HepG2 (cell line): ENCODE results near the gene NBEA. TPM values are rescaled to one million over a fixed set of nuclear protein-coding genes. Genes with fewer than 3 reads are reported as not detected.

Experiments used
- ATAC-seq: fragments of 200-7000 bp; cut with Tn5 transposase; 3 replicates; pipeline ENCODE4 v1.9.1; 2020; ENCODE audit warnings: mild to moderate bottlenecking, moderate library complexity
- BruUV-seq: library from RNA; stranded (reverse); fragments of 400-500 nt; replicated peaks from 2 replicates; lab custom pipeline; 2021; lab: Mats Ljungman, UMichigan
- CTCF ChIA-PET: fragments of 300-600 bp; formaldehyde crosslinking; extraction: SDS; loops from one replicate; lab custom pipeline; 2021; ENCODE audit warnings: low total read pairs, inconsistent platforms, low intra/inter-chr PET ratio; lab: Yijun Ruan, JAX
- POLR2A ChIA-PET: fragments of 350-600 bp; sonication (Branson Sonifier 250); formaldehyde crosslinking; loops from one replicate; lab custom pipeline; 2020; ENCODE audit warnings: antibody characterized with exemption, inconsistent platforms; lab: Yijun Ruan, JAX
- DNase-seq: peaks from one replicate; pipeline ENCODE4 v3.0.0-alpha.2; 2015; ENCODE audit warnings: low spot score
- FAIRE-seq: peaks from 3 replicates; lab custom pipeline; 2011; peaks lifted over from hg19 to GRCh38; lab: Jason Lieb, UNC
- H2AFZ ChIP-seq: one replicate; pipeline ENCODE4 v1.6.1; 2011; ENCODE audit warnings: low read length, inconsistent platforms
- H3K27ac ChIP-seq: fragments of 300-600 bp; 3 replicates; pipeline ENCODE4 v1.8.0; 2011; ENCODE audit warnings: mixed run types, mild to moderate bottlenecking, mixed read lengths, low read length, inconsistent platforms; ENCODE audit not compliant: insufficient read depth; ENCODE audit errors: extremely low read length
- H3K27me3 ChIP-seq, 2 experiments: fragments of 200-600 bp in 1 of 2; 2 replicates in 1 of 2; 3 replicates in 1 of 2; pipeline versions ENCODE4 v1.6.0 to v1.8.0; 2011; ENCODE audit warnings: low read length in 2 of 2, mild to moderate bottlenecking in 2 of 2, moderate library complexity in 2 of 2, inconsistent platforms in 1 of 2; ENCODE audit not compliant: insufficient read depth in 2 of 2, control insufficient read depth in 1 of 2
- H3K36me3 ChIP-seq, 2 experiments: fragments of 200-600 bp in 1 of 2; replicated peaks in 1 of 2; 2 replicates in 1 of 2; 3 replicates in 1 of 2; pipeline versions ENCODE4 v1.5.1 to v1.8.0; 2011; ENCODE audit warnings: low read length in 2 of 2, inconsistent platforms in 1 of 2; ENCODE audit not compliant: insufficient read depth in 2 of 2, control insufficient read depth in 1 of 2
- H3K4me1 ChIP-seq: 2 replicates; pipeline ENCODE4 v1.5.1; 2012; ENCODE audit warnings: low read length, inconsistent platforms; ENCODE audit not compliant: insufficient read depth
- H3K4me2 ChIP-seq: 2 replicates; pipeline ENCODE4 v1.6.0; 2011; ENCODE audit warnings: low read depth, low read length, inconsistent platforms
- H3K4me3 ChIP-seq, 3 experiments: fragments of 200-600 bp in 1 of 3; sonication (generic), shearing (Covaris generic) in 1 of 3; replicated peaks in 1 of 3; 2 replicates each; pipeline ENCODE4 v1.5.1; 2011 to 2016; ENCODE audit warnings: low read length in 3 of 3, inconsistent platforms in 2 of 3, low read depth in 2 of 3, mild to moderate bottlenecking in 2 of 3, control low read depth in 1 of 3, mixed read lengths in 1 of 3; ENCODE audit not compliant: insufficient read depth in 1 of 3
- H3K79me2 ChIP-seq: one replicate; pipeline ENCODE4 v1.6.1; 2011; ENCODE audit warnings: low read length, inconsistent platforms; ENCODE audit not compliant: insufficient read depth
- H3K9ac ChIP-seq: 2 replicates; pipeline ENCODE4 v1.6.0; 2011; ENCODE audit warnings: mild to moderate bottlenecking, low read depth, low read length, inconsistent platforms; ENCODE audit not compliant: insufficient read depth
- H3K9me3 ChIP-seq: 2 replicates; pipeline ENCODE4 v1.5.1; 2012; ENCODE audit warnings: mild to moderate bottlenecking, low read length
- H4K20me1 ChIP-seq: 2 replicates; pipeline ENCODE4 v1.6.0; 2011; ENCODE audit warnings: inconsistent platforms, mild to moderate bottlenecking, low read length, moderate library complexity; ENCODE audit not compliant: insufficient read depth
- CENPBD1 ChIP-seq: sonication (generic); formaldehyde crosslinking; IDR thresholded peaks from 2 replicates; pipeline ENCODE4 v1.8.0; 2022; ENCODE audit warnings: missing genetic modification reagents, low read depth, mild to moderate bottlenecking, borderline replicate concordance
- ELF1 ChIP-seq: sonication (generic); formaldehyde crosslinking; IDR thresholded peaks from 2 replicates; pipeline ENCODE4 v1.4.0; 2020; ENCODE audit warnings: missing genetic modification reagents
- PRDM15 ChIP-seq: sonication (generic); formaldehyde crosslinking; IDR thresholded peaks from 2 replicates; pipeline ENCODE4 v1.4.0; 2020; ENCODE audit warnings: missing genetic modification reagents
- RFX5 ChIP-seq: IDR thresholded peaks from 2 replicates; pipeline ENCODE4 v1.6.1; 2011; ENCODE audit warnings: low read depth, low read length, improper control_type of control experiment
- SP4 ChIP-seq: sonication (generic); formaldehyde crosslinking; IDR thresholded peaks from 2 replicates; pipeline ENCODE4 v1.8.1; 2023; ENCODE audit warnings: mild to moderate bottlenecking, missing genetic modification reagents
- TOE1 ChIP-seq: sonication (generic); formaldehyde crosslinking; IDR thresholded peaks from 2 replicates; pipeline ENCODE4 v1.4.0; 2020; ENCODE audit warnings: mild to moderate bottlenecking, missing genetic modification reagents
- YEATS4 ChIP-seq: sonication (generic); formaldehyde crosslinking; IDR thresholded peaks from 2 replicates; pipeline ENCODE4 v1.4.0; 2020; ENCODE audit warnings: missing genetic modification reagents, borderline replicate concordance
- ZNF264 ChIP-seq: sonication (generic); formaldehyde crosslinking; IDR thresholded peaks from 2 replicates; pipeline ENCODE4 v1.4.0; 2020; ENCODE audit warnings: missing genetic modification reagents
- ZNF430 ChIP-seq: sonication (generic); formaldehyde crosslinking; IDR thresholded peaks from 2 replicates; pipeline ENCODE4 v1.9.0; 2021; ENCODE audit warnings: mild to moderate bottlenecking, missing genetic modification reagents
- ZNF460 ChIP-seq: sonication (generic); formaldehyde crosslinking; IDR thresholded peaks from 2 replicates; pipeline ENCODE4 v1.5.1; 2020; ENCODE audit warnings: missing genetic modification reagents, mild to moderate bottlenecking, borderline replicate concordance
- ZNF567 ChIP-seq: sonication (generic); formaldehyde crosslinking; IDR thresholded peaks from 2 replicates; pipeline ENCODE4 v1.8.1; 2023; ENCODE audit warnings: mild to moderate bottlenecking, missing genetic modification reagents, borderline replicate concordance
- ZNF660 ChIP-seq: sonication (generic); formaldehyde crosslinking; IDR thresholded peaks from 2 replicates; pipeline ENCODE4 v1.5.1; 2020; ENCODE audit warnings: mild to moderate bottlenecking, low read depth, missing genetic modification reagents, borderline replicate concordance
- WGBS: methylation state at CpG from one replicate; pipeline ENCODE4 v1.1.6; 2017; ENCODE audit warnings: low lambda C conversion rate; 5-methylcytosine and 5-hydroxymethylcytosine counted together
- in situ Hi-C: cut with HindIII; loops from 2 replicates; pipeline ENCODE4 v1.10.0; 2017; ENCODE audit warnings: low pct_unique_long_range_greater_than_20kb; ENCODE audit not compliant: extremely low pct_ligation_motif_present
- intact Hi-C: fragments of 100-400 bp; cut with micrococcal nuclease; formaldehyde crosslinking; loops from one replicate; pipeline ENCODE4 v1.10.0; 2022; ENCODE audit not compliant: unreplicated experiment
- polyA plus RNA-seq, 8 experiments: library from polyadenylated mRNA; depleted of rRNA in 3 of 8; stranded (reverse) in 7 of 8; unstranded in 1 of 8; fragments of >200 nt; fragmentation: Illumina TruSeq in 4 of 8; extraction: Trizol in 4 of 8; gene quantifications; 2 replicates each; pipeline versions ENCODE4 v1.2.1 to v1.2.3, GENCODE V29; 2011 to 2016; ENCODE audit warnings: low read depth in 4 of 8, missing spikeins in 1 of 8, mixed read lengths in 1 of 8; ENCODE audit not compliant: insufficient read depth in 1 of 8
- total RNA-seq, 5 experiments: library from RNA; depleted of rRNA; stranded (reverse); fragments of >200 nt; fragmentation: Illumina TruSeq; extraction: Trizol; gene quantifications; 2 replicates each; pipeline ENCODE4 v1.2.3, GENCODE V29; 2016; ENCODE audit warnings: low read depth in 1 of 5

Gene NBEA
- total and polyA plus RNA-seq, 2 of the 13 experiments (the other 11 are each of a cell fraction or from before 2014, with no cell fraction given) = 2.7 to 2.8 TPM

DNA sequence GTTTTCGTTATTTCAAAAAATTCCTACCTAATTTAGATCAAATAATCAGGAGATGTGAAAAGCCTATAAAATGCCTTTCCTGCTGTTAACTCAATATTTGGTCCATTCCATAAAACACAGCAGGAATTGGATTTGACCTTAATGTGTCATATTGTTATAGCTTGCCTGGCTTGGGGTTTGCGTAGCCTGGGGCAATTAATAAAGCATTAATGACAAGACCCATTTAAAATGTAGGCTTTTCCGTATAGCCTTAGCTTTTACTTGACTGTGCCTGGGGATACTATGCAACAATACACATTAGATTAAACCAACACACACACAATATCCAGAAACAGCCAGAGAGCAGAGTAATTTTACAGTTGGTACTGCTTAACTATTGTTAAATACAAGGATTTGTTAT, 651.6 kb downstream of the NBEA start (continued):
- TF ChIP-seq PRDM15 (CRISPR knock-in tag) = no peak
- no peak for TF ChIP-seq TOE1 (CRISPR knock-in tag)
- no peak for TF ChIP-seq ZNF460 (CRISPR knock-in tag)
- no peak for TF ChIP-seq RFX5

- no peak overlapping the region for H3K27ac ChIP-seq
- BruUV-seq = no TSS peak
- no peak overlapping the region for H3K9ac ChIP-seq
- CTCF ChIA-PET = no interaction called here
- no peaks in the 10 kb centered on the region for H3K36me3 ChIP-seq
- POLR2A ChIA-PET = no interaction called here
- no peaks in the 10 kb centered on the region; a peak in 1 of 5 replicates for H3K27me3 ChIP-seq
- H3K4me1 ChIP-seq = no peaks in the 10 kb centered on the region
- no peak for DNase-seq
- no peaks in the 10 kb centered on the region for H3K79me2 ChIP-seq
- no peak for ATAC-seq
- in situ Hi-C loops = no loop called here
- no peaks in the 10 kb centered on the region for H3K9me3 ChIP-seq
- no peak overlapping the region for H3K4me2 ChIP-seq
- H2AFZ ChIP-seq = no peak overlapping the region
- TF ChIP-seq ZNF567 (CRISPR knock-in tag) = no peak
- TF ChIP-seq ELF1 (CRISPR knock-in tag) = no peak
- TF ChIP-seq CENPBD1 = no peak
- no peak for TF ChIP-seq ZNF430 (CRISPR knock-in tag)
- TF ChIP-seq ZNF264 = no peak
- no peak for TF ChIP-seq YEATS4 (CRISPR knock-in tag)
- TF ChIP-seq ZNF660 = no peak
- no peak for TF ChIP-seq SP4
- TF ChIP-seq, all 625 proteins: peak for 0
- 95% methylated on average over 1 of the region's 1 CpG for WGBS
- no peaks in the 10 kb centered on the region for H4K20me1 ChIP-seq
- intact Hi-C loops = no loop called here
- no peak overlapping the region for H3K4me3 ChIP-seq
- no peak for FAIRE-seq
Observed at GRCh38 chr13:35594096-35594495, 652.0 kb downstream of the NBEA start.
